Choroid plexus epithelial cell (primary cell): Measurements from ENCODE around the gene SYN1.

Experiments
- DNase-seq: peaks from one replicate; pipeline ENCODE4 v3.0.0-alpha.2; 2010; ENCODE audit warnings: low read depth
- H3K4me3 ChIP-seq: 2 replicates; pipeline ENCODE4 v1.5.1; 2011; ENCODE audit warnings: low read depth, mild to moderate bottlenecking, control low read depth, low read length, moderate library complexity
- TF ChIP-seq, protein P1 (sequence below): conservative IDR thresholded peaks from 2 replicates; pipeline ENCODE4 v1.5.1; 2011; ENCODE audit warnings: low read depth, mild to moderate bottlenecking, control low read depth, inconsistent platforms, low read length, moderate library complexity

Gene SYN1

DNA sequence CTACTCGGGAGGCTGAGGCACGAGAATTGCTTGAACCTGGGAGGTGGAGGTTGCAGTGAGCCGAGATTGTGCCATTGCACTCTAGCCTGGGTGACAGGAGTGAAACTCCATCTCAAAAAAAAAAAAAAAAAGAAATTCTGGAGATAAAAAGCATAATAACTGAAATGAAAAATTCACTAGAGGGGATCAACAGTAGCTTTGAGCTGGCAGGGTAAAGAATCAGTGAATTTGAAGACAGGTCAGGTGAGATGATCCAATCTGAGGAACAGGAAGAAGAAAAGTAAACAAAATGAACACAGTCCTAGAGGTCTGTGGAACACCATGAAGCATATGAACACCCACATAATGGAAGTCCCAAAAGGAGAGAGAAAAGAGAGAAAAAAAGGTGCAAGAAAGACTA, 22.4 kb downstream of the SYN1 start:
- no peak overlapping the region for H3K4me3 ChIP-seq
- TF ChIP-seq, protein P1, sequence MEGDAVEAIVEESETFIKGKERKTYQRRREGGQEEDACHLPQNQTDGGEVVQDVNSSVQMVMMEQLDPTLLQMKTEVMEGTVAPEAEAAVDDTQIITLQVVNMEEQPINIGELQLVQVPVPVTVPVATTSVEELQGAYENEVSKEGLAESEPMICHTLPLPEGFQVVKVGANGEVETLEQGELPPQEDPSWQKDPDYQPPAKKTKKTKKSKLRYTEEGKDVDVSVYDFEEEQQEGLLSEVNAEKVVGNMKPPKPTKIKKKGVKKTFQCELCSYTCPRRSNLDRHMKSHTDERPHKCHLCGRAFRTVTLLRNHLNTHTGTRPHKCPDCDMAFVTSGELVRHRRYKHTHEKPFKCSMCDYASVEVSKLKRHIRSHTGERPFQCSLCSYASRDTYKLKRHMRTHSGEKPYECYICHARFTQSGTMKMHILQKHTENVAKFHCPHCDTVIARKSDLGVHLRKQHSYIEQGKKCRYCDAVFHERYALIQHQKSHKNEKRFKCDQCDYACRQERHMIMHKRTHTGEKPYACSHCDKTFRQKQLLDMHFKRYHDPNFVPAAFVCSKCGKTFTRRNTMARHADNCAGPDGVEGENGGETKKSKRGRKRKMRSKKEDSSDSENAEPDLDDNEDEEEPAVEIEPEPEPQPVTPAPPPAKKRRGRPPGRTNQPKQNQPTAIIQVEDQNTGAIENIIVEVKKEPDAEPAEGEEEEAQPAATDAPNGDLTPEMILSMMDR, result no peak
- DNase-seq, result no peak

DNA sequence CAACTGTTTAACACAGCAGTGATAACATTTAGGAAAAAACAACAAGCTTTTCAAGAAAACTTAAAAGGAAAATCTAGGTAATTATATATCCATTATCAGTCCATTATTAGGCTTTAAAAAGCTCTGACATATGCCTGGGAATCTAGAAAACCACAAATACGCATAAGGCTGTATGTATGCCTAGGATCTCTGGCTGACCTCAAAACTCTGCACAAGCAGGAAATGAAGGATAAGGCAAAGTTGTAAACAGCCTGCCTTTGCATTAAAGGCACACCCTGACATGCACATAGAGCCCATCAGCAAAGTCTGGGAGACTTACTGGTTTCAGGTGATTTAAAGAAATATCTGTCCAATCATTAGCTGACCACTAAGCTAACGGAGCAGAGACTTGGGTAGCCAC, 23.4 kb downstream of the SYN1 start:
- TF ChIP-seq, protein P1, result no peak
- H3K4me3 ChIP-seq, result no peak overlapping the region
- peak; percentile 83 for DNase-seq

DNA sequence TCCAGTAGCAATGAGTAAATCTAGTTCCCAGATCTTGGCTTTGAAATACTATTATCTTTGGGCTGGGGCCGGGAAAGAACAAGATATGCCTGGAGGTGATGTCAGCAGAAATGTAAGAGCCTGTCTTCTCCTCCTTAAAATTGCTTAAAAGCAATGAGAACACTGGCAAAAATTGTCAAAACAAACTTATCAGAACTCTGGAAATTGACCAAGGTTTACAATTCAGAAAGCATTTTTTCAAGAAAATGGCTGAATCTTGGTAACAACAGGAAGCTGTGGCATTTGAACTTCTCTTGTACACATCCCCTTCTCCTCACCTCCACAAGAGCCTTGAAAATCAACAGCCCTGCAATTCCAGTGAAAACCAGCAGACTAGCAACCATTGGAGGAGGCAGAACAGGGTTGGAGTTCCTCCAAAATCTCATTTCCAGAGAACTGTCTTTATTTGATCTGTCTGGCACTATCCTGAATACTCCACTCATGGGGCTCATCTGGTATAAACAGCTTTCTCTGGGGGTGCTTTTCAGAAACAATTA, 23.9 kb downstream of the SYN1 start:
- peak; percentile 93 for DNase-seq
- no peak overlapping the region for H3K4me3 ChIP-seq
- TF ChIP-seq, protein P1, result no peak

DNA sequence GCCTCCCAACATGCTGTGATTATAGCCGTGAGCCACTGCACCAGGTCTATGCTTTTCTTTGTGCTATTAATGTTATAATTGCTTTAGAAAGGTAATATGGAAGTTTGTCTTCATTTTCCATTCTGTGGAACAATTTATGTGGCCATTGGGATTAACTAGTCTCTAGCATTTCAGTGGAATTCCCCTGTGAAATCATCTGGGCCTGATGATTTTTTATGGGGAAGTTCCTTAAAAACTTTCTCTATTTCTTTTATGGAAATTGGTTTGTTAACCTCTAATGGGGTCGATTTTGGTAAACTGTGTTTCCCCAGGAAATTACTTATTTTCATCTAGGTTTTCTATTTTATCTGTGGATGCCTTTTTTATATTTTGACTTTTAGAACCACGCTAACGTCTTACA, 26.1 kb downstream of the SYN1 start:
- no peak for DNase-seq
- TF ChIP-seq, protein P1, result no peak
- H3K4me3 ChIP-seq, result no peak overlapping the region

DNA sequence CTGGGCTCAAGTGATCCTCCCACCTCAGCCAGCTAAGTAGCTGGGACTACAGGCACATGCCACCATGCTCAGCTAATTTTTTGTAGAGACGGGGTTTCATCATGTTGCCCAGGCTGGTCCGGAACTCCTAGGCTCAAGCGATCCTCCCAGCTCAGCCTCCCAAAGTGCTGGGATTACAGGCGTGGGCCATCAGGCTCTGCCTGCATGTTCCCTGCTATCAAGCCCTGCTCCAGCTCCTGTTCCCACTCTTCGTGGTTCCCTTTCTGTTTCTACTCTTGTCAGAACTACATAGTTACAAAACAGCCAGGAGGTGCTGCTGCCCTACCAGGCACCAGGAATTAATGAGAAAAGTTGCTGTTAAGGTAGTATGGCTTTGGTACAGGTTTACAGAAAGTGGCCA, 28.7 kb downstream of the SYN1 start:
- DNase-seq, result no peak
- TF ChIP-seq, protein P1, result no peak
- no peak overlapping the region for H3K4me3 ChIP-seq

DNA sequence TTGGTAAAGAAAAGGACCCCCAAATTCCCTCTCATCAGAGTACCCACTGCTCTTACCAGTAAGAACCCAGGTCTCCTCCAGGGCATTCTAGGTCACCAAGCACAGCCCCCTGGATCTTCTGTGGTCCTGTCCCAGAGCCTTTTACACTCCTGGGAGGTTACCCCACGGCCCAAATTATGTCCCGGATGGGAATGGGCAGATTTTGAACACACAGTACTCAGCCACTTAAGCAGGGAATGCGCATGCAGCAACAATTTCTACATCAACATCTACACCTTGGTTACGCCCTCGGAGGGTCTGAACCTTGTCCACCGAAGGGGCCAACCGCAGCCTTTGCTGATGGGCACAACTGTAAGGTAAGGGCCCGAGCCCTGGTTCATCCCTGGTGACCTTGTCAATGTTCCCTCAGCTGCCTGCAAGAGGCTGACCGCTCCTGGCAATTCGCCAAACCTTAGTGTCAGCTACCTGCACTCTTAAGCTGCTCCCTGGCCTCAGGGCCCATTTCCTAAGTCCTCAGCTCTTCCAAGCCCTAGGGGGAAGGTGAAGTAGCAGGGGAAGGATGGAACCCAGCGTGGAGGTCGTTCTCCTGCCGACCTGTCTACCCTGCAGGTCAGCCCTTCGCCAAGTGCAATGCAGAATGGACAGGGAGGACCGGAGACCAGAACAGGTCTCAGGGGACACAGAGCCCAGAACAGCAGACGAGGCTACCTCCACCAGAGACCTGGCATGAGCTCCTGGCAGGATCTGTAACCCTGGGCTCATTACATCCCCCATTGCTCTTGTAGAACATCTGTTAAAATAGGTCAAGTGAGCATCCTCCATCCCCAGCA, 31.5 kb downstream of the SYN1 start:
- TF ChIP-seq, protein P1, result no peak
- DNase-seq, result no peak
- no peak overlapping the region for H3K4me3 ChIP-seq
